ENCODE measurements around the gene GABRD.

The GABRD gene

GRCh38 chr1:2053784-2054376 lies 34.7 kb downstream of the GABRD start:
- DNase-seq (ENCODE audit: low read depth in 3 of 3) = no peak

- no peak for DNase-seq (ENCODE audit: low read depth in 3 of 3)
Measured at GRCh38 chr1:2054560-2054959, 35.4 kb downstream of the GABRD start.

DNA sequence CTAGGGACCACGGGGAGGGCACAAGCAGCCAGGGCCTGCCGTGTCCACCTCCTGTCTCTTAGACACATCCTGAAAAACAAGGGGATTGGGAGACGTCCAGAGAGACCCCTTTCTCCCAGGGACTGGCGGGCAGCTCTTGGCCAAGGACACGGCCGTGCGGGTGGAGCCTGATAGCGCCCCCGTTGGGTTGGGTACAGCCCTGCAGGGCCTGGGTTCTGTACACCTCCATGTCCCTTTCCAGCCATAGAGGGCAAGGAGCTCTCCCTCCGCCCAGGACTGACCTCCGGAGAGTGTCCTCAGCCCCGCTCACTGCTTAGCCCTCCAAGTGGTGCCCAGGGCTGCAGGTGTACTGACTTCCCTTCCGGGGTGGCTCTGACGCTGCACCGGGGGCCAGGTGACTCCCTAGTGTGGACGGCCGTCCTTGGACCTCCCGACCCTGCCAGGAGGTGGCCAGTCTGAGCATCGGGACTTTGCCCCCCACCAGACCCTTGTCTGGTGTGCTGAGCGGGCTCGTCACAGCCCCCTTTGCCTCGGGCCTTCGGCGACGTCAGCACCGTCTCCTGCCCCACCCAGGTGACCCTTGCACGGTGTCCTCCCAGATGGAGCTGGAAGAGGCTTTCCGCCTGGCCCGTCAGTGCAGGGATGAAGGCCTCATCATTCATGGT lies 36.9 kb downstream of the GABRD start:
- DNase-seq (ENCODE audit: low read depth in 3 of 3) = no peak

GRCh38 chr1:2056955-2057590 lies 37.9 kb downstream of the GABRD start:
- DNase-seq (ENCODE audit: low read depth in 3 of 3) = no peak

DNA sequence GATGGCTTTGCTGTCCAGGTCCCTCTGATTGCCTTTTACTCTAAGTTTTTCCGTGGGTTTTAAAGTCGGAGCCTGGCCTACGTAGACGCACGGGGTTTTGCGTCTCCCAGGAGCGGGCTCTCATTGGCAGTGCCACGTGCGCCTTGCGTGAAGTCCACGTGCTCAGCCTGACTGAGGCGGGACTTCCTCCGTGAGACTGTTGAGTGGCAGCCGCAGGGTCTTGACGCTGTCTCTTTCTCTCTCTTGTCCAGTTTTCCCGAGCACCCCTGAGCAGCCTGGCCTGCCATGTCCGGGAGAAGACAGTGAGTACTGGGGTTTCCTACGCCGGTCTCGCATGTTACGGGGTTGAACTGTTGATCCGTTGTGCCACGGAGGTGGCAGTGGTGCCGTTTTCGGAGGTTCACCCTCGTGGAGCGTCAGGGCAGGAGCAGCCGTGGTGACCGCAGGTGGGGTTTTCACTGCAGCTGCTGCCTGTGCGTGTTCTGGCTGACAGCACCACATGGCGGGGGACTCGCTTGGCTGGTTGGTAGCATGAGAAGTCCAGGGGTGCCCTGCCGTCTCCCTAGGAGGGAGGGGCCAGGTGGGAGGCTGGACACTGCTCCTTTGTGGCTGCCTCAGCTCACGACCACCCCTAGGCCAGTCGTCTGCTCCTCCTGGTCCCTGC lies 40.3 kb downstream of the GABRD start:
- no peak for DNase-seq (ENCODE audit: low read depth in 3 of 3)

DNA sequence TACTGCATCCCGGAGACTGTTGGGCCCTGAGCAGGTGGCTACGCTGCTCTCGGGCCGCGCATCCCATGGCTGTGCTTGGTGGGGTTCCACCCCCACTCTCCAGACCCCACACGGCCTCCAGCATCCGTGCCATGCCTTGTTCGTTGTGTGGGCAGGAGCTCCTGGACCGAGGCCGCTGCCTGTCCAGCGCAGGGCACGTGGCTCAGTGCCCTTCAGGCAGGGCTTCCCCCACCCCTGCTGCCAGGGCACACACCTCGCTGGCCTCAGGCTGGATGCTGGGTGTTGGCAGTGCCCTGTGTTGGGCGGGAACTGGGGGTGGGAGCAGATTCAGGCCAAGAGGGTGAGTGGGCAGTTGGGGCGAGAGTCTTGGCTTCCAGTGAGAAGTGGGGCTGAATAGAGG lies 40.9 kb downstream of the GABRD start:
- DNase-seq (ENCODE audit: low read depth in 3 of 3) = no peak

GRCh38 chr1:2060535-2060934 lies 41.4 kb downstream of the GABRD start:
- no peak for DNase-seq (ENCODE audit: low read depth in 3 of 3)

DNA sequence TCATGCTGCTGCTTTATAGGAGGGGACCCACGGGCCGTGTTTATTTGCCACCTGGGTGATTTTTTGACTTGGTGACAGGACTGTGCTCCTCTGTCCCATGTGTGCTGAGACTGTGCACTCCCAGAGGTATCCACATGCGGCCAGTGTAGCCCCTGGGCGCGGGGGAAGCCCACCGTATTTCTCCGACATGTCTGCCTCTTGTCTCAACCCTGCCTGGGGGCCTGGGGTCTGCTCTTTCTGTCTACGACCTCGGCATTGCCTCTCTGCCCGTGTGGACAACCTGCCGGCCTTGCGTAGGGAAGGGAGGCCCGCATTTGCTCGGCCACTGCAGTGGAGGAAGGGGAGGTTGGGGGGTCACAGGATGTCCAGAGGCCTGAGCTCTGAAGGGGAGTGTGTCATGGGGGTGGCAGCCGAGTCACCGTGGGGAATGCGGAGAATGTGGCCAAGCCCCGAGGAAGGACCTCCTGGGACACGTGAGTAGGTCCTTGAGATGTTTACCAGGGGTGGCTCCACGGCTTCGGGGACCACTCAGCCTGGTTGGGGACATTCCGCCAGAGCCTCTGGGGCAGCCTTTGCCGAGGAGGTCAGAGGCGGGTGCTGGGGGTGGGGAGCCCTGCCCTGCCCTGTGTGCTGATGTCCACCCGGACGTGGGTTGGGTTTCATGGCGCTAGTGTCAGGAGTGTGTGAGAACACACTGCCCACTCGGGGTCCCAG lies 42.1 kb downstream of the GABRD start:
- DNase-seq (ENCODE audit: low read depth in 3 of 3) = no peak

GRCh38 chr1:2065699-2066098 lies 46.6 kb downstream of the GABRD start:
- no peak for DNase-seq (ENCODE audit: low read depth in 3 of 3)

DNA sequence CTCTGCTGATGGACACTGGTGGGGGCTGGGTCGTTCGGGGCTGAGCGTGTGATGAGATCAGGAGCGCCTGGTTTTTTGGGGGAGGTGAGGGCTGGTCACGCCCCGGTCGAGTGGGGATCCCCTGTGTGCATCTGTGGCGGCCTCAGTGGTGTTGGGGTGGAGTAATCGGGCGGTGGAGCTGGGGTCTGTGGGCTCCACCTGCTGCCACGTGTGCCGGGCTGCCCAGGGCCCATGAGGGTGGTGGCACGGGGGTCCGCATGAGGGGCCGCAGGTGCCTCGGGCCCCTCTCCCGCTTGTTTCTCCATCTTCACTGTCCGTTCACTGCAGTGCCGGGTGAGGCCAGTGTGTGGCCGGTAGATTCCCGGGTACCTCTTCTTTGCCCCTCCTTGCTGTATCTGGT lies 48.2 kb downstream of the GABRD start:
- no peak for DNase-seq (ENCODE audit: low read depth in 3 of 3)

- no peak for DNase-seq (ENCODE audit: low read depth in 3 of 3)
Measured at GRCh38 chr1:2067981-2068380, 48.8 kb downstream of the GABRD start.

- DNase-seq (ENCODE audit: low read depth in 3 of 3) = no peak
Measured at GRCh38 chr1:2068951-2069350, 49.8 kb downstream of the GABRD start.

DNA sequence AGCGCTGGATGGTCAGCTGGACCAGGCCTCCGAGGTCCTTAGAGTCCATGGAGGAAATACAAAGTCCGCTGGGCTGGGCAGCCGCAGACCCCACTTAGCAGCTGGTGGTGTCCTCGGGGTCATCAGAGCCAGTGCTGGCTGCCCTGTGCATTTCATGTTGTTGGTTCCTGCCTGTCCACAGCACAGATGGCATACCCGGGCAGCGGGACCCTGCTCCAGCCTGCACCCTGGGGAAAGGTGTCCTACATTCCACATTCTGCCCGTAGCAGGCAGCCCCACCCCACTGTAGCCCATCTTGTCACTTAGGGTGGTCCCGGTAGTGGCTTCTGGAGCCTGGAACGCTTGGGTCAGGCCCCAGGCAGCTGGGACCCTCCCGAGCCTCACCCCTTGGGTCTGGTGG lies 50.9 kb downstream of the GABRD start:
- DNase-seq (ENCODE audit: low read depth in 3 of 3) = no peak

- no peak for DNase-seq (ENCODE audit: low read depth in 3 of 3)
Measured at GRCh38 chr1:2070800-2071530, 51.8 kb downstream of the GABRD start.

GRCh38 chr1:2072109-2072806 lies 53.1 kb downstream of the GABRD start:
- no peak for DNase-seq (ENCODE audit: low read depth in 3 of 3)

DNA sequence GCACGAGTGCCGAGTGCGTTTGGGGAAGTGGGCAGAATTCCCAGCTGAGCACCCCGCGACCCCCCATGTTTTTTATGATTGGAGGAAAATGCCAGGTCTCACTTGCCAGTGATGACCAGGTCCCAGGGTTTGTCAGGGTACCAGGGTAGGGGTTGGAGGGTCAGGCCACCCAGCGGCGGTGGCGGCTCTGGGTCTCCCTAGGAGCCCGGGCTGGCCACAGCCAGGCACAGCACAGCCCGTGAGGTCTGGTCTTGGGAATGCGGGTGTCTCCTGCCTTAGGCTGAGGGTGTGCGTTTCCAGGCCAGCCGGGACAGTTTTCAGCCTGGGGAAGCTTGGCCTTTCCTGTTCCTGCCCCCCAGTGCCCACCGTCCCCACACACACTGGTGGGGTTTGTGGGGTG lies 53.7 kb downstream of the GABRD start:
- no peak for DNase-seq (ENCODE audit: low read depth in 3 of 3)

- DNase-seq (ENCODE audit: low read depth in 3 of 3) = no peak
Measured at GRCh38 chr1:2073382-2074230, 54.5 kb downstream of the GABRD start.

DNA sequence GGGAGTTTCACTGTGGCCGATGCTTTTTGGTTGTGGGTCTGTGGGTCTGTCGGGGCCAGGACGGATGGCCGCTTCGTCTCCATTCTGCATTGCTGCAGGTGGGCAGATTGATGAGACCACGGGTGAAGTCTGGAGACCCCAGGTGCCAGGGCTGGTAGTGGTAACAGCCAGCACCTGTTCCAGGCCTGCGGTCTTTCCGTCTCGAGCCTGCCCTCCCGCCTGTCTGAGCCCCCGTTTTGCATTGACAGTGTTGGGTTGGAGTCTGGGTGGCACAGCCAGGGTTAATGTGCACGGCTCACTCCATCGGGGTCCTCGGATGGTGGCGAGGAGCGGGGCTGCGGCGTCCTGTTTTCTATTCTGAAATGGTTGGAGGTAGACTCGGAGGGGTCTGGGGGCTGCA lies 55.3 kb downstream of the GABRD start:
- no peak for DNase-seq (ENCODE audit: low read depth in 3 of 3)

GRCh38 chr1:2074944-2075740 lies 56.0 kb downstream of the GABRD start:
- DNase-seq (ENCODE audit: low read depth in 3 of 3) = no peak
